Smooth muscle cell (in vitro differentiated cells): ENCODE data around the gene ETS1. TPM values are rescaled to one million over a fixed set of nuclear protein-coding genes. Genes with fewer than 3 reads are reported as not detected.

Experiments
- DNase-seq: peaks from one replicate; lab custom pipeline; 2025; ENCODE audit not compliant: unreplicated experiment; lab: John Stamatoyannopoulos, UW
- H2AFZ ChIP-seq: fragments of 200-600 bp; sonication (generic); 2 replicates; pipeline ENCODE4 v1.6.0; 2016; ENCODE audit warnings: antibody characterized with exemption, low read depth, mild to moderate bottlenecking
- H3F3A ChIP-seq: fragments of 200-600 bp; sonication (generic); 2 replicates; pipeline ENCODE4 v1.6.0; 2017; ENCODE audit warnings: antibody characterized with exemption, low read depth
- H3K27ac ChIP-seq: fragments of 200-600 bp; sonication (generic); 2 replicates; pipeline ENCODE4 v1.5.1; 2016; ENCODE audit warnings: low read depth, mild to moderate bottlenecking
- H3K27me3 ChIP-seq: fragments of 200-600 bp; sonication (generic); 2 replicates; pipeline ENCODE4 v1.6.1; 2016; ENCODE audit warnings: low read depth, mild to moderate bottlenecking
- H3K36me3 ChIP-seq: fragments of 200-600 bp; sonication (generic); 2 replicates; pipeline ENCODE4 v1.5.1; 2016; ENCODE audit warnings: low read depth
- H3K4me1 ChIP-seq: fragments of 200-600 bp; sonication (generic); 2 replicates; pipeline ENCODE4 v1.5.1; 2016; ENCODE audit warnings: low read depth
- H3K4me2 ChIP-seq: fragments of 200-600 bp; sonication (generic); 2 replicates; pipeline ENCODE4 v1.6.0; 2016; ENCODE audit warnings: mild to moderate bottlenecking
- H3K4me3 ChIP-seq: fragments of 200-600 bp; sonication (generic); 2 replicates; pipeline ENCODE4 v1.5.1; 2016; ENCODE audit warnings: mild to moderate bottlenecking
- H3K79me2 ChIP-seq: fragments of 200-600 bp; sonication (generic); 2 replicates; pipeline ENCODE4 v1.6.0; 2016; ENCODE audit warnings: low read depth, mild to moderate bottlenecking
- H3K9ac ChIP-seq: fragments of 200-600 bp; sonication (generic); 2 replicates; pipeline ENCODE4 v1.6.0; 2016; ENCODE audit warnings: low read depth
- H3K9me3 ChIP-seq: fragments of 200-600 bp; sonication (generic); replicated peaks from 2 replicates; pipeline ENCODE4 v1.5.1; 2016; ENCODE audit warnings: low read depth
- H4K20me1 ChIP-seq: fragments of 200-600 bp; sonication (generic); 2 replicates; pipeline ENCODE4 v1.6.0; 2016; ENCODE audit warnings: low read depth
- CTCF ChIP-seq: fragments of 200-600 bp; sonication (generic); IDR thresholded peaks from 2 replicates; pipeline ENCODE4 v1.5.1; 2017; ENCODE audit warnings: borderline replicate concordance, mild to moderate bottlenecking, antibody characterized with exemption; ENCODE audit not compliant: insufficient read depth, poor library complexity, severe bottlenecking
- WGBS: methylation state at CpG from one replicate; pipeline ENCODE4 v1.1.7; 2016; ENCODE audit warnings: low lambda C conversion rate; 5-methylcytosine and 5-hydroxymethylcytosine counted together
- polyA plus RNA-seq: library from polyadenylated mRNA; unstranded; fragments of >200 nt; fragmentation: Nextera tagmentation; extraction: Ambion mirVana; gene quantifications from 2 replicates; pipeline ENCODE4 v1.2.1, GENCODE V29; 2016
- total RNA-seq: library from RNA; depleted of rRNA; stranded (reverse); fragments of >200 nt; gene quantifications from 2 replicates; pipeline ENCODE4 v1.2.3, GENCODE V29; 2014

Gene ETS1
- total and polyA plus RNA-seq, 2 experiments from 2014 or later, result 4.1 to 22.8 TPM

- no peaks in the 10 kb centered on the region for H3K27me3 ChIP-seq
- no peak overlapping the region for H2AFZ ChIP-seq
- peaks cover 5% of the 10 kb centered on the region for H3F3A ChIP-seq
- H4K20me1 ChIP-seq, result no peaks in the 10 kb centered on the region
- no peaks in the 10 kb centered on the region for H3K36me3 ChIP-seq
- no peak for DNase-seq
- no peaks in the 10 kb centered on the region for H3K9me3 ChIP-seq
- H3K4me3 ChIP-seq, result no peak overlapping the region
- WGBS, result 50% methylated on average over 9 of the region's 9 CpGs
- no peaks in the 10 kb centered on the region for H3K79me2 ChIP-seq
- peaks cover 2% of the 10 kb centered on the region for H3K4me1 ChIP-seq
- H3K27ac ChIP-seq, result no peak overlapping the region
- no peak for TF ChIP-seq CTCF
- H3K4me2 ChIP-seq, result no peak overlapping the region
- H3K9ac ChIP-seq, result no peak overlapping the region
Measured at GRCh38 chr11:128620309-128621100, 33.1 kb upstream of the ETS1 start.

- Histone ChIP-seq H3K27me3 (no peaks in the 10 kb centered on the region), H3K4me2 (no peak overlapping the region), H3K36me3 (no peaks in the 10 kb centered on the region), H2AFZ (no peak overlapping the region), H4K20me1 (no peaks in the 10 kb centered on the region), H3K79me2 (no peaks in the 10 kb centered on the region), H3K9me3 (no peaks in the 10 kb centered on the region), H3K4me1 (peaks cover 5% of the 10 kb centered on the region), H3F3A (peaks cover 6% of the 10 kb centered on the region), H3K27ac (no peak overlapping the region), H3K9ac (no peak overlapping the region), H3K4me3 (no peak overlapping the region)
- TF ChIP-seq CTCF, result no peak
- WGBS, result 92% methylated on average over 10 of the region's 10 CpGs
- no peak for DNase-seq
Measured at GRCh38 chr11:128619540-128620308, 32.4 kb upstream of the ETS1 start.

GRCh38 chr11:128619007-128619406 lies 31.6 kb upstream of the ETS1 start:
- Histone ChIP-seq H2AFZ (no peak overlapping the region), H3K36me3 (no peaks in the 10 kb centered on the region), H3K9me3 (no peaks in the 10 kb centered on the region), H3K4me3 (no peak overlapping the region), H3K79me2 (no peaks in the 10 kb centered on the region), H3K4me1 (peaks cover 5% of the 10 kb centered on the region), H3K27ac (no peak overlapping the region), H3K27me3 (no peaks in the 10 kb centered on the region), H3K9ac (no peak overlapping the region), H3F3A (peaks cover 6% of the 10 kb centered on the region), H4K20me1 (no peaks in the 10 kb centered on the region), H3K4me2 (no peak overlapping the region)
- no peak for TF ChIP-seq CTCF
- 92% methylated on average over 5 of the region's 5 CpGs for WGBS
- DNase-seq, result no peak
